Measurements from ENCODE around the gene KRT16. TPM values are rescaled to one million over a fixed set of nuclear protein-coding genes. Genes with fewer than 3 reads are reported as not detected.
"Not testable (repeated sequence)": the region's sequence is repeated elsewhere in the genome, so short reads cannot be mapped to it uniquely, and the experiment has no call there.

Gene KRT16
- polyA plus RNA-seq, 3 donors, result not detected

GRCh38 chr17:41578971-41579370, 33.6 kb downstream of the KRT16 start:
- Histone ChIP-seq H3K79me2 (ENCODE audit: insufficient read depth, low read length) (no peaks in the 10 kb centered on the region), H2AFZ (ENCODE audit: insufficient read depth, low read depth, low read length, poor library complexity, severe bottlenecking) (no peak overlapping the region), H3K4me1 (ENCODE audit: control insufficient read depth in 1 of 2, insufficient read depth in 2 of 2, low read length in 2 of 2) (peaks cover 3 to 6% of the 10 kb centered on the region in 2 donors), H3K27me3 (ENCODE audit: control insufficient read depth in 2 of 2, insufficient read depth in 2 of 2, low read length in 2 of 2) (no peaks in the 10 kb centered on the region), H3K27ac (ENCODE audit: low read depth in 1 of 2, low read length in 2 of 2) (no peak overlapping the region), H3K9ac (ENCODE audit: insufficient read depth, low read length, poor library complexity, severe bottlenecking) (no peak overlapping the region), H3K36me3 (replicated peaks in 1 of 2; ENCODE audit: control insufficient read depth in 1 of 2, insufficient read depth in 2 of 2, low read length in 2 of 2) (no peaks in the 10 kb centered on the region), H4K20me1 (ENCODE audit: insufficient read depth, low read length) (no peaks in the 10 kb centered on the region), H3K4me3 (replicated peaks in 1 of 3; ENCODE audit: low read depth in 2 of 3, low read length in 3 of 3) (no peak overlapping the region), H3K4me2 (replicated peaks; ENCODE audit: extremely low read depth, low read length, poor library complexity, severe bottlenecking) (no peak overlapping the region), H3K9me3 (replicated peaks in 1 of 2; ENCODE audit: control insufficient read depth in 1 of 2, insufficient read depth in 1 of 2, low read length in 2 of 2) (no peaks in the 10 kb centered on the region)
- intact Hi-C loops (cut with micrococcal nuclease), result no loop called here
- Mint-ChIP-seq H3K27me3 (ENCODE audit: low read depth in 3 of 3) (peaks cover 10 to 11% (median 11%) of the 10 kb centered on the region in 3 donors), H3K36me3 (no peaks in the 10 kb centered on the region), H3K4me1 (peaks cover 4% of the 10 kb centered on the region), H3K27ac (no peak overlapping the region), H3K9me3 (peaks cover 0 to 1% (median 0%) of the 10 kb centered on the region in 7 donors), H3K4me3 (no peak overlapping the region)
- no peak for TF ChIP-seq CTCF (IDR thresholded peaks at IDR 0.05)
- 96% methylated on average over 3 of the region's 5 CpGs for WGBS (ENCODE audit: insufficient coverage)
- DNase-seq, result no peak

GRCh38 chr17:41578538-41578937, 34.0 kb downstream of the KRT16 start:
- no peak for DNase-seq
- no peaks in the 10 kb centered on the region for H3K79me2 ChIP-seq (ENCODE audit: insufficient read depth, low read length)
- TF ChIP-seq CTCF (IDR thresholded peaks at IDR 0.05), result no peak
- no peak overlapping the region for H2AFZ ChIP-seq (ENCODE audit: insufficient read depth, low read depth, low read length, poor library complexity, severe bottlenecking)
- no CpG with 5 or more reads among the region's 1 CpG for WGBS (ENCODE audit: insufficient coverage)
- H3K9me3 Mint-ChIP-seq, result peaks cover 0 to 1% (median 0%) of the 10 kb centered on the region in 7 donors
- H3K27me3 ChIP-seq (ENCODE audit: control insufficient read depth in 2 of 2, insufficient read depth in 2 of 2, low read length in 2 of 2), result no peaks in the 10 kb centered on the region
- no peaks in the 10 kb centered on the region for H3K36me3 ChIP-seq (replicated peaks in 1 of 2; ENCODE audit: control insufficient read depth in 1 of 2, insufficient read depth in 2 of 2, low read length in 2 of 2)
- H3K9ac ChIP-seq (ENCODE audit: insufficient read depth, low read length, poor library complexity, severe bottlenecking), result no peak overlapping the region
- no peak overlapping the region for H3K27ac Mint-ChIP-seq
- no peak overlapping the region for H3K4me2 ChIP-seq (replicated peaks; ENCODE audit: extremely low read depth, low read length, poor library complexity, severe bottlenecking)
- H3K4me1 ChIP-seq (ENCODE audit: control insufficient read depth in 1 of 2, insufficient read depth in 2 of 2, low read length in 2 of 2), result peaks cover 3 to 6% of the 10 kb centered on the region in 2 donors
- peaks cover 10 to 11% (median 11%) of the 10 kb centered on the region in 3 donors for H3K27me3 Mint-ChIP-seq (ENCODE audit: low read depth in 3 of 3)
- no peaks in the 10 kb centered on the region for H4K20me1 ChIP-seq (ENCODE audit: insufficient read depth, low read length)
- intact Hi-C loops (cut with micrococcal nuclease), result no loop called here
- H3K4me3 ChIP-seq (replicated peaks in 1 of 3; ENCODE audit: low read depth in 2 of 3, low read length in 3 of 3), result no peak overlapping the region
- no peak overlapping the region for H3K27ac ChIP-seq (ENCODE audit: low read depth in 1 of 2, low read length in 2 of 2)
- H3K4me3 Mint-ChIP-seq, result no peak overlapping the region
- no peaks in the 10 kb centered on the region for H3K36me3 Mint-ChIP-seq
- H3K9me3 ChIP-seq (replicated peaks in 1 of 2; ENCODE audit: control insufficient read depth in 1 of 2, insufficient read depth in 1 of 2, low read length in 2 of 2), result no peaks in the 10 kb centered on the region
- H3K4me1 Mint-ChIP-seq, result peaks cover 4% of the 10 kb centered on the region

- H3K27ac Mint-ChIP-seq; DNase-seq; H3K4me1 Mint-ChIP-seq; H3K4me3 ChIP-seq (replicated peaks in 1 of 3; ENCODE audit: low read depth in 2 of 3, low read length in 3 of 3); H3K4me3 Mint-ChIP-seq; H2AFZ ChIP-seq (ENCODE audit: insufficient read depth, low read depth, low read length, poor library complexity, severe bottlenecking); intact Hi-C loops (cut with micrococcal nuclease); H4K20me1 ChIP-seq (ENCODE audit: insufficient read depth, low read length); H3K36me3 ChIP-seq (replicated peaks in 1 of 2; ENCODE audit: control insufficient read depth in 1 of 2, insufficient read depth in 2 of 2, low read length in 2 of 2); H3K4me1 ChIP-seq (ENCODE audit: control insufficient read depth in 1 of 2, insufficient read depth in 2 of 2, low read length in 2 of 2); H3K4me2 ChIP-seq (replicated peaks; ENCODE audit: extremely low read depth, low read length, poor library complexity, severe bottlenecking); H3K27me3 ChIP-seq (ENCODE audit: control insufficient read depth in 2 of 2, insufficient read depth in 2 of 2, low read length in 2 of 2); H3K27ac ChIP-seq (ENCODE audit: low read depth in 1 of 2, low read length in 2 of 2); H3K36me3 Mint-ChIP-seq; H3K9ac ChIP-seq (ENCODE audit: insufficient read depth, low read length, poor library complexity, severe bottlenecking); H3K79me2 ChIP-seq (ENCODE audit: insufficient read depth, low read length); H3K9me3 Mint-ChIP-seq; H3K9me3 ChIP-seq (replicated peaks in 1 of 2; ENCODE audit: control insufficient read depth in 1 of 2, insufficient read depth in 1 of 2, low read length in 2 of 2): not testable (repeated sequence)
- peaks cover 8 to 17% (median 8%) of the 10 kb centered on the region in 3 donors for H3K27me3 Mint-ChIP-seq (ENCODE audit: low read depth in 3 of 3)
- WGBS (ENCODE audit: insufficient coverage), result 100% methylated on average over 1 of the region's 4 CpGs
Observed at GRCh38 chr17:41576740-41577139, 35.8 kb downstream of the KRT16 start.

All from CD14-positive monocyte (primary cell).